PC-9 (cell line): Measurements from ENCODE around the gene WNT3. TPM values are rescaled to one million over a fixed set of nuclear protein-coding genes. Genes with fewer than 3 reads are reported as not detected.
A peak's percentile ranks its signal among the peaks of the same experiment; 100 is the strongest.

ENCODE experiments used
- BruUV-seq: library from RNA; stranded (reverse); fragments of 400-500 nt; replicated peaks from 2 replicates; lab custom pipeline; 2021; lab: Mats Ljungman, UMichigan
- CTCF ChIA-PET: fragments of 300-600 bp; sonication (Branson Sonifier 250); formaldehyde crosslinking; loops from one replicate; lab custom pipeline; 2022; ENCODE audit warnings: antibody characterized with exemption; lab: Charles Lee
- POLR2A ChIA-PET: fragments of 300-600 bp; sonication (Branson Sonifier 250); formaldehyde crosslinking; loops from one replicate; lab custom pipeline; 2022; ENCODE audit warnings: antibody characterized with exemption; ENCODE audit not compliant: unreplicated experiment; lab: Charles Lee
- DNase-seq, 2 experiments: peaks; one replicate each; pipeline versions ENCODE4 v3.0.0 to v3.0.0-alpha.2; 2015 to 2022; ENCODE audit warnings: mixed read lengths in 1 of 2
- H2AFZ ChIP-seq: fragments of 200-600 bp; sonication (generic); 2 replicates; pipeline ENCODE4 v1.8.1; 2017; ENCODE audit warnings: antibody characterized with exemption
- H3F3A ChIP-seq: fragments of 200-600 bp; sonication (generic); 2 replicates; pipeline ENCODE4 v1.8.1; 2017; ENCODE audit warnings: antibody characterized with exemption, mild to moderate bottlenecking, low read depth; ENCODE audit not compliant: insufficient read depth
- H3K27ac ChIP-seq: fragments of 200-600 bp; sonication (generic); 2 replicates; pipeline ENCODE4 v1.6.1; 2016; ENCODE audit warnings: mixed run types
- H3K27me3 ChIP-seq: fragments of 200-600 bp; sonication (generic); 2 replicates; pipeline ENCODE4 v1.6.1; 2016; ENCODE audit warnings: low read depth, mixed run types; ENCODE audit not compliant: insufficient read depth
- H3K36me3 ChIP-seq: fragments of 200-600 bp; sonication (generic); 2 replicates; pipeline ENCODE4 v1.6.1; 2016; ENCODE audit warnings: low read depth, mixed run types
- H3K4me1 ChIP-seq: fragments of 200-600 bp; sonication (generic); replicated peaks from 2 replicates; pipeline ENCODE4 v1.6.1; 2016; ENCODE audit warnings: mixed run types; ENCODE audit not compliant: insufficient read depth
- H3K4me2 ChIP-seq: fragments of 200-600 bp; sonication (generic); 2 replicates; pipeline ENCODE4 v1.6.1; 2017; ENCODE audit warnings: mixed run types
- H3K4me3 ChIP-seq: fragments of 200-600 bp; sonication (generic); 2 replicates; pipeline ENCODE4 v1.6.1; 2016; ENCODE audit warnings: mixed run types
- H3K79me2 ChIP-seq: fragments of 200-600 bp; sonication (generic); 2 replicates; pipeline ENCODE4 v1.6.1; 2017; ENCODE audit warnings: low read depth, mixed run types
- H3K9me2 ChIP-seq: fragments of 200-600 bp; sonication (generic); 2 replicates; pipeline ENCODE4 v1.8.1; 2017; ENCODE audit warnings: mild to moderate bottlenecking; ENCODE audit not compliant: insufficient read depth
- H3K9me3 ChIP-seq: fragments of 200-600 bp; sonication (generic); 2 replicates; pipeline ENCODE4 v1.8.1; 2016; ENCODE audit warnings: low read depth; ENCODE audit not compliant: insufficient read depth
- H4K20me1 ChIP-seq: fragments of 200-600 bp; sonication (generic); 2 replicates; pipeline ENCODE4 v1.8.1; 2017; ENCODE audit not compliant: insufficient read depth
- EZH2 ChIP-seq: fragments of 200-600 bp; sonication (generic); IDR thresholded peaks from 2 replicates; pipeline ENCODE4 v1.8.0; 2017; ENCODE audit warnings: antibody characterized with exemption, low read depth
- intact Hi-C: fragments of 100-400 bp; cut with micrococcal nuclease; formaldehyde crosslinking; loops from one replicate; pipeline ENCODE4 v1.10.0; 2022; ENCODE audit not compliant: unreplicated experiment
- total RNA-seq: library from RNA; stranded (reverse); gene quantifications from 2 replicates; pipeline ENCODE4 v1.2.3, GENCODE V29; 2021
- TF ChIP-seq, protein P1 (sequence below): fragments of 200-600 bp; sonication (generic); conservative IDR thresholded peaks from 2 replicates; pipeline ENCODE4 v1.6.1; 2017; ENCODE audit warnings: mixed run types, antibody characterized with exemption, mild to moderate bottlenecking, moderate library complexity

Gene WNT3
- total RNA-seq, 1 experiment from 2014 or later, result 14.0 TPM

DNA sequence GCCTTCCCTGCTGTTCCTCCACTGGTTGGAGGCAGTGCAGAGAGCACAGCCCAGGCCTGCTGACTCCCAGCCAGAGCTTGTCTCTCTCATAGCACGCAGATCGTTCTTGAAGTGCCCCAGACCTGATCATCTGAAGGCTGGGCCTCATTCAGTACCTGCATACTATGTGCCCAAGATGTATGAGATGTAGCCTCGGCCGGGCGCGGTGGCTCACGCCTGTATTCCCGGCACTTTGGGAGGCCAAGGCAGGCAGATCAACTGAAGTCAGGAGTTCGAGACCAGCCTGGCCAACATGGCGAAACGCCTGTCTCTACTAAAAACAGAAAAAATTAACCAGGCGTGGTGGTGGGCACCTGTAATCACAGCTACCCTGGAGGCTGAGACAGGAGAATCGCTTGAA lies 31.0 kb downstream of the WNT3 start:
- TF ChIP-seq EZH2, result no peak
- TF ChIP-seq, protein P1, sequence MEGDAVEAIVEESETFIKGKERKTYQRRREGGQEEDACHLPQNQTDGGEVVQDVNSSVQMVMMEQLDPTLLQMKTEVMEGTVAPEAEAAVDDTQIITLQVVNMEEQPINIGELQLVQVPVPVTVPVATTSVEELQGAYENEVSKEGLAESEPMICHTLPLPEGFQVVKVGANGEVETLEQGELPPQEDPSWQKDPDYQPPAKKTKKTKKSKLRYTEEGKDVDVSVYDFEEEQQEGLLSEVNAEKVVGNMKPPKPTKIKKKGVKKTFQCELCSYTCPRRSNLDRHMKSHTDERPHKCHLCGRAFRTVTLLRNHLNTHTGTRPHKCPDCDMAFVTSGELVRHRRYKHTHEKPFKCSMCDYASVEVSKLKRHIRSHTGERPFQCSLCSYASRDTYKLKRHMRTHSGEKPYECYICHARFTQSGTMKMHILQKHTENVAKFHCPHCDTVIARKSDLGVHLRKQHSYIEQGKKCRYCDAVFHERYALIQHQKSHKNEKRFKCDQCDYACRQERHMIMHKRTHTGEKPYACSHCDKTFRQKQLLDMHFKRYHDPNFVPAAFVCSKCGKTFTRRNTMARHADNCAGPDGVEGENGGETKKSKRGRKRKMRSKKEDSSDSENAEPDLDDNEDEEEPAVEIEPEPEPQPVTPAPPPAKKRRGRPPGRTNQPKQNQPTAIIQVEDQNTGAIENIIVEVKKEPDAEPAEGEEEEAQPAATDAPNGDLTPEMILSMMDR, result no peak
- Histone ChIP-seq H3K9me3 (no peaks in the 10 kb centered on the region), H3K4me1 (peaks cover 30% of the 10 kb centered on the region), H2AFZ (no peak overlapping the region), H3K4me2 (no peak overlapping the region), H3K27ac (no peak overlapping the region), H4K20me1 (no peaks in the 10 kb centered on the region), H3K27me3 (no peaks in the 10 kb centered on the region), H3F3A (no peaks in the 10 kb centered on the region), H3K36me3 (no peaks in the 10 kb centered on the region), H3K79me2 (no peaks in the 10 kb centered on the region), H3K9me2 (no peaks in the 10 kb centered on the region), H3K4me3 (no peak overlapping the region)
- intact Hi-C loops, result loop anchor here (10.0 kb wide), 1 partner anchor 157 kb away; no protein-coding TSS in a partner anchor
- DNase-seq, result no peak
- BruUV-seq, result no TSS peak
- ChIA-PET CTCF (no interaction called here), POLR2A (no interaction called here)

DNA sequence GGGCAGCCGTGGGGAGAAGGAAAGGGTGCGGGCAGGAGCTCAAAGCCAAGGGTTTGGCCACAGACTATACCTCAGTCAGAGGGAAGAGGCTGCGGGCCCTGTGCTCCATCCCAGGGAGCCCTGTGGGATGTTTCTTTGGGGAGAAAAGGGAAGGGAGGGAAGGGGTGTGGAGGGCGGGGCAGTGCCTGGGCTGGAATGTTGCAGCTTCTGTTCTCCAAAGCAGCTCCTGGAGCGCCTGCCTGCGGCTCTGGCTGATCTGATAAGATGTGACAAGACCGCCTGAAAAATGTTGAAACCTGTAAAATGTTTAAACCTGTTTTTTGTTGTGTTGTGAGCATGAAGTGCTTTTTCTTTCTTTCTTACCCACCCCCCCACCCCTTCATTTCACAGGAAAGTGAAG lies 32.8 kb downstream of the WNT3 start:
- ChIA-PET CTCF (interaction anchor here (0.8 kb wide), 1 partner anchor 50 kb away, joined by 6 read pairs; no protein-coding TSS in a partner anchor), POLR2A (no interaction called here)
- Histone ChIP-seq H3K4me2 (no peak overlapping the region), H3F3A (no peaks in the 10 kb centered on the region; the same call in 1 of the 2 replicates), H4K20me1 (no peaks in the 10 kb centered on the region), H3K79me2 (no peaks in the 10 kb centered on the region), H3K27ac (no peak overlapping the region), H3K4me1 (peaks cover 33% of the 10 kb centered on the region), H3K36me3 (no peaks in the 10 kb centered on the region), H3K27me3 (no peaks in the 10 kb centered on the region), H3K4me3 (no peak overlapping the region), H2AFZ (no peak overlapping the region), H3K9me3 (no peaks in the 10 kb centered on the region), H3K9me2 (no peaks in the 10 kb centered on the region)
- intact Hi-C loops, result loop anchor here (10.0 kb wide), 1 partner anchor 159 kb away; no protein-coding TSS in a partner anchor
- TF ChIP-seq, protein P1, result no peak
- no peak for TF ChIP-seq EZH2
- no TSS peak for BruUV-seq
- peak; percentile 58 to 77 for DNase-seq

DNA sequence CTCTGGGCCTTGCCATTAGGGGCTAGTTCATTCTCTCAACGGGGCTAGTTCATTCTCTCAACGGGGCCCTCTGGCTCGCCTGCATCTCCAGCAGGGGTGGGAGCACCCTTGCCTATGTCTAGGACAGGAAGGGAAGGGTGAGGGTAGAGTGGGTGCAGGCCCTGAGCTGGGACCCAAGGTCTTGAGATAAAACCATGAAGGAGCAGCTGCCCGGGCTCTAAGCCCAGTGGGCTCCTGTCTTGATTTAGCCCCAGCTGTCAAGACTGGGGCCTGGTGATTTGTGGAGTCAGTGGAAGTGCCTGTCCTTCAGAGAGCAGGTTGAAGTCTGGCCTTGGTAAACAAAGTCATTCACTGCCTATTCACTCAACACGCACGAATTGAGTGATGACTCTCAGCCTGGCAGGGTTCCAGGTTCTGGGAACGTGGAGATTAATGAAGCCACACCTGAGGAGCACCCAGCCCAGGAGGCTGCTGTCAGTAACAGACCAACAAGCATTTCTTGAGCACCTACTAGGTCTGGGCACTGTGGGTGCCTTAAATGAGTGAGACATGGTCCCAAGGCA lies 35.4 kb downstream of the WNT3 start:
- ChIA-PET CTCF (interaction anchor here (0.5 kb wide), 1 partner anchor 446 kb away, joined by 6 read pairs; no protein-coding TSS in a partner anchor), POLR2A (no interaction called here)
- no TSS peak for BruUV-seq
- H3K9me2 ChIP-seq, result no peaks in the 10 kb centered on the region
- H4K20me1 ChIP-seq, result no peaks in the 10 kb centered on the region
- H3K9me3 ChIP-seq, result no peaks in the 10 kb centered on the region
- no peak overlapping the region for H3K4me3 ChIP-seq
- H2AFZ ChIP-seq, result no peak overlapping the region
- H3K79me2 ChIP-seq, result no peaks in the 10 kb centered on the region
- no peak overlapping the region for H3K27ac ChIP-seq
- DNase-seq, result no peak
- intact Hi-C loops, result loop anchor here (10.0 kb wide), 1 partner anchor 162 kb away; no protein-coding TSS in a partner anchor
- H3K27me3 ChIP-seq, result no peaks in the 10 kb centered on the region
- H3F3A ChIP-seq, result no peaks in the 10 kb centered on the region; the same call in 1 of the 2 replicates
- no peak overlapping the region for H3K4me2 ChIP-seq
- no peaks in the 10 kb centered on the region for H3K36me3 ChIP-seq
- TF ChIP-seq EZH2, result no peak
- TF ChIP-seq, protein P1, result no peak
- peaks cover 33% of the 10 kb centered on the region for H3K4me1 ChIP-seq
